GM10248 (cell line): ENCODE results near the gene HSD3B1.

Experiments
- CTCF ChIA-PET: fragments of 300-600 bp; sonication (Branson Sonifier 250); formaldehyde crosslinking; extraction: SDS; loops from one replicate; lab custom pipeline; 2021; ENCODE audit warnings: antibody characterized with exemption; lab: Yijun Ruan, JAX
- POLR2A ChIA-PET: fragments of 350-650 bp; sonication (Branson Sonifier 250); formaldehyde crosslinking; extraction: SDS; loops from one replicate; lab custom pipeline; 2020; ENCODE audit warnings: antibody characterized with exemption; lab: Yijun Ruan, JAX
- DNase-seq: peaks from one replicate; pipeline ENCODE4 v3.0.0; 2012; ENCODE audit errors: extremely low spot score
- TF ChIP-seq, protein P1 (sequence below): IDR thresholded peaks from 2 replicates; pipeline ENCODE4 v1.5.1; 2012; ENCODE audit warnings: mild to moderate bottlenecking, low read depth; ENCODE audit errors: extremely low read depth, missing control alignments, control extremely low read depth

Gene HSD3B1

DNA sequence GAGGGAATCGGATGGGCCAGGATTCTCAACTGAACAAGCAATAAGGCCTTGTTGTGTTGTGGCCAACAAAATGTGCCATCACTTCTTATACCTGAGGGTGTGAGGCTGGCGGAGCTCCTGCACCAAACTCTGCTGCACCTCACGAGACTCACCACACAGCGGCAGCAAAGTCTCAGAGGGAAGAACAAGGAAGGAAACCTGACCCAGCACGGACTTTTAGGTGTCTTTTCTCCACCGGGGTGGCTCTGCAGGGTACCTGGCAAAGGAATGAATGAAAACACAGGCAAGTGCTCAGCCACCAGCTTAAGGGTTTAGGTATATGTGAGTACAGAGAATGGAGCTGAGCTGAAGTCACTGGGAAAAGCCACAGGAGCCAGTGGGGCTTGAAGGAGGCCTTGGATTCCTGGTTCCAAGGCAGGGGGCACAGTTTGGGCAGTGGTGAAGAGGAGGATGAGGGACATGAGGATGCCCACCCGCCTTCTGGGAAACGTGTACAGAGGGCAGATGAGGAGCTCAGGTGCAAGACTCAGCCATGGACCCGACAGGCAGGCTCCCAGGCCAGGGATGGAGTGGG lies 31.1 kb upstream of the HSD3B1 start:
- ChIA-PET POLR2A (no interaction called here), CTCF (interaction anchor here (0.7 to 1.6 kb wide), 5 partner anchors 9 to 259 kb away, joined by 3 to 6 read pairs (median 4); no protein-coding TSS in a partner anchor)
- TF ChIP-seq, protein P1, sequence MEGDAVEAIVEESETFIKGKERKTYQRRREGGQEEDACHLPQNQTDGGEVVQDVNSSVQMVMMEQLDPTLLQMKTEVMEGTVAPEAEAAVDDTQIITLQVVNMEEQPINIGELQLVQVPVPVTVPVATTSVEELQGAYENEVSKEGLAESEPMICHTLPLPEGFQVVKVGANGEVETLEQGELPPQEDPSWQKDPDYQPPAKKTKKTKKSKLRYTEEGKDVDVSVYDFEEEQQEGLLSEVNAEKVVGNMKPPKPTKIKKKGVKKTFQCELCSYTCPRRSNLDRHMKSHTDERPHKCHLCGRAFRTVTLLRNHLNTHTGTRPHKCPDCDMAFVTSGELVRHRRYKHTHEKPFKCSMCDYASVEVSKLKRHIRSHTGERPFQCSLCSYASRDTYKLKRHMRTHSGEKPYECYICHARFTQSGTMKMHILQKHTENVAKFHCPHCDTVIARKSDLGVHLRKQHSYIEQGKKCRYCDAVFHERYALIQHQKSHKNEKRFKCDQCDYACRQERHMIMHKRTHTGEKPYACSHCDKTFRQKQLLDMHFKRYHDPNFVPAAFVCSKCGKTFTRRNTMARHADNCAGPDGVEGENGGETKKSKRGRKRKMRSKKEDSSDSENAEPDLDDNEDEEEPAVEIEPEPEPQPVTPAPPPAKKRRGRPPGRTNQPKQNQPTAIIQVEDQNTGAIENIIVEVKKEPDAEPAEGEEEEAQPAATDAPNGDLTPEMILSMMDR, result peak; percentile 66
- peak; percentile 52 for DNase-seq

DNA sequence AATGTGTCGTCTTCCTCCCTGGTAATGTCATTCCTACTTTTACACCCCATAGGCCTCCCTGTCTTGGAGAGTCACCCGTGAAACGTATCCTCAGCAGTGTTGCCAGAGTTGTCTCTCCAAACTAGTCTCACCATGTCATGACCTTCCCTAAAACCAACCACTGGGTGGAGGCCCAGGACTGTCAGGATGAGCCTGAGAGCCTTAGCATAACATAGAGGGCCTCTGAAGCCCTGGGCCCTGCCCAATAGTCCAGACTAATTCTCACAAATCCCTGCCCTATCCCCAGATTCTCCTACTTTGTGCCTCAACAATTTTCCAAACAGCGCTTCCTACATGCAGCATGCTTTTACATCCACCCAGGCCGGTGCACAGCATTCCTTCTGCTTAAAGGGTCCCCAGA lies 29.3 kb upstream of the HSD3B1 start:
- CTCF ChIA-PET, result no interaction called here

DNA sequence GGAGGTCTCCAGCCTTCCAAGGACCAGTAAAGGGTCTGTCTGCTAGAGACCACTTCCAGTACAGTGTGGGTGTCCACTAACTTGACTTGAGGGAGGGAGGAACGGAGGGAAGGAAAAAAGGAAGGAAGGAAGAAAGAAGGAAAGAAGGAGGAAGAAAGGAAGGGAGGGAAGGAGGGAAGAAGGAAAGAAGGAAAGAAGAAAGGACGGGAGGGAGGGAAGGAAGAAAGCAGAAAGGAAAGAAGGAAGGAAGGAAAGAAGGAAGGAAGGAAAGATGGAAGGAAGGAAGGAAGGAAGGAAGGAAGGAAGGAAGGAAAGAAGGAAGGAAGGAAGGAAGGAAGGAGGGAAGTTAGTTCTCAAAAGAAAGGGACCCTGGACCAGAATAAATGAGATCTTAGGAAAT lies 26.8 kb upstream of the HSD3B1 start:
- TF ChIP-seq, protein P1, result no peak
- no peak for DNase-seq
- ChIA-PET CTCF (no interaction called here), POLR2A (no interaction called here)

More for the DNA sequence above, 29.3 kb upstream of the HSD3B1 start:
- DNase-seq, result no peak
- POLR2A ChIA-PET, result no interaction called here
- TF ChIP-seq, protein P1, result no peak

DNA sequence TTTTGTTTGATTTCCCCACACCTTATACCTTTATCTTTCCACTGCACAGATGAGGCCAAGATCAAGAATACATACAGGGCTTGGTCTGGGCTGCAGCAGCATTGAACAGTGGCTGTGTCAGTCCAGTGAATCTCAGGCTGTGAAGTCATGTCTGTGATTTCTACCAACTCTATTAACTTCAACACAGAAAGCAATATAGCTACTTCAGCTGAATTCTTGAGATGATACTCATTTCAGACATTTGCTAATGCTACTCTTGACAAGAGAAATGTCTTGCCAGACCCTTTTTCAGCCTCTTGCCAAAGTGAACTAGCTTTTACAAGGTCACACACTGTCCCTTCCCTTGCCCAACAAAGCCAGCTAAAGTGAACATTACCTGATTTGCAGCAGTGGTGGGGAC lies 25.1 kb upstream of the HSD3B1 start:
- DNase-seq, result no peak
- POLR2A ChIA-PET, result no interaction called here
- CTCF ChIA-PET, result no interaction called here
- TF ChIP-seq, protein P1, result no peak

DNA sequence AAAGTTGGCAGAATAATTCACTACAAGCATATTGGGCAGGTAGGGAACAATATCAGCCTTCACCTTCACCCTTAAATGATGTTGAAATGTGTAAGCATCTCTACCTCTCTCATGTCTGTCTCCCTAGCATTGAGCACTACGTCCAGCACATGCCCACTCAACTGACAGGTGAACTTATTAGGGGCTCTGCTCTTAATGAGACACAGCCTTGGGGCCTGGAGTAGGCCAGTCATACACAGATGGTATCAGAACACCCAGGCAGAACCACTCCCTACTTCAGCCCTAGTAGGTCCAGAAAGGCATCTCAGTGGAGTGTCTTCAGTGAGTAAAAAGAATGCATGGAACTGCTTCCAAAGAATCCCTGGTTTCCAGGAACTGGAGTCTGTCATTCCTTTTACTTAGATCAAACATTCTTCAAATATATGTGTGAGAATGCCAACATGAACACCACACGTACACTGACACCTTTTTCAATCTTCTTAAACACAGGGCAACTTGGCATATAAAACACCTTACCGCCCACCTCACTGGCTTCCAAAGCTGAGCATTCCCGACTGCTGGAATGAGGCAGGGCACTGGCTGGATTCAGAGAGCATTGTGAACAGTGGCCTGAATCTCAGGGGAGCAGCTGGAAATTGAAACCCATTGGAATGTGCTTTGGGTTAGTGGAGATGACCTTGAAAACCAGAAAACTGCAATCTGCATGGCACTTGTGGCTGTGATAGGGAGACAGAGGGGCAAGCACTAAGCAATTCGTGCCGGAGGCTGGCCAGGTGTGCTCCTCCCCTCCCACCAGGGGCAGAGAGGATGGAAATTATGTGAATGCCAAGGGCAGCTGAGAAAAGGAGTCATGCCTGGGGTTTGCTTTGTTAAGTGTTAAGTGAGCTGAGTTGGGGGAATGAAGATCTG lies 24.2 kb upstream of the HSD3B1 start:
- POLR2A ChIA-PET, result no interaction called here
- TF ChIP-seq, protein P1, result no peak
- DNase-seq, result no peak
- CTCF ChIA-PET, result interaction anchor here (1.2 kb wide), 1 partner anchor 110 kb away, joined by 3 read pairs; no protein-coding TSS in a partner anchor

DNA sequence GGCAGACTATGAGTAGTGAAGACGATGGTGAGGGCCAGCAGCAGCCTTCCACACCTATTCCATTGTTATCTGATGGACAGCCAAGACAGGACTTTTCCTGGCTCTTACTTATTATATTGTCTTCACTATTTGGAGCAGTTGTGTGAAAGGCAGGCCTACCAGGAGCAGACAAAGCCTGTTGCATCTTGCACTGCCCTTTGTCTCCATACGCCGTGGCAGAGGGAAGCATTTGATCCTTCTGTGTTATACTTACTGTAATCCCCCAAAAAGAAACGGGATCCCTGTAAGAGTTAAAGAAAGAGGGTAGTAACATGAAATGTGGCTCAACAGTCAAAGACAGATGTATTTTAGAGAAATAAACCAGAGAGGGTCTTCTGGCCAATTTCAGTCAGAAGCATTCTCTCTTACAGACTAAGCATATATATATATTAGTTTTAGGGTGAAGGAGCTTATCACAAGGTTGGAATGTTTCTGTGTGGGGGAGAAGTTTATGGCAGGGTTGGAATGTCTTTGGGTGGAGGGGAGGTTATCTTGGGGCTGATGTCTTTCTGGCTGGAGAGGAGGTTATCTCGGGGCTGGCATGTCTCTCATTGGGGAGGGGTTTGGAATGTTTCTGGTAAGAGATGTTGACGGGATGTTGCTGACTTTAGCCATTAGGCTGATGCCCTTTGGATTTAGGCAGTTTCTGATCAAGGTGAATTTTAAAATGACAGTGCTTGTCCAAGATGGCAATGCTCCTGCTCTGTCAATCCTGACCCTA lies 23.4 kb upstream of the HSD3B1 start:
- no peak for DNase-seq
- CTCF ChIA-PET, result interaction anchor here (1.2 kb wide), 1 partner anchor 111 kb away, joined by 3 read pairs; no protein-coding TSS in a partner anchor
- TF ChIP-seq, protein P1, result no peak
- POLR2A ChIA-PET, result no interaction called here
